NCI-H2107 treated with DMSO at 0.1 percent for 48 hours (cell line): Measurements from ENCODE around the gene KCNK17.

Experiments used
- DNase-seq: peaks from one replicate; lab custom pipeline; 2025; ENCODE audit not compliant: unreplicated experiment; lab: John Stamatoyannopoulos, UW

KCNK17 gene

GRCh38 chr6:39269961-39270360, 44.3 kb downstream of the KCNK17 start:
- no peak for DNase-seq

DNA sequence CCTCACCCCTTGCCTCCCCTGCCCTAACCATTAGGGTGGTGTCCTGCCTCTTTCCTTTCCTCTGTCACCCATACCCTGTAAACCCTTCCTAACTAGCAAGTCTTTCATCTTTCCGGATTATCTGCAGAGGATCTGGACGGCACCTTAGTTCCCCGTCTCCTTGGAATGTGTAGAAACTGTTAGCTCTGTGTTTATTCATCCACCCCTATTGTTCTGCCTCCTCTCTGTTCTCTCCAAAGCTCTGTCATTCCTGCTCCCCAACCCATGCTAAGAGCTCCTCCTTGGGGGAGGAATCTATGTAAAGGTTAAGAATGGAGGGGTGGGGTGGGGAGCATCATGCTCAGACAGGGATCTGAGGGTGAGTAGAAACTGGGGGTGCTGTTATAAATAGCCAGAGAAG, 45.5 kb downstream of the KCNK17 start:
- no peak for DNase-seq

- no peak for DNase-seq
Observed at GRCh38 chr6:39268171-39268570, 46.0 kb downstream of the KCNK17 start.

DNA sequence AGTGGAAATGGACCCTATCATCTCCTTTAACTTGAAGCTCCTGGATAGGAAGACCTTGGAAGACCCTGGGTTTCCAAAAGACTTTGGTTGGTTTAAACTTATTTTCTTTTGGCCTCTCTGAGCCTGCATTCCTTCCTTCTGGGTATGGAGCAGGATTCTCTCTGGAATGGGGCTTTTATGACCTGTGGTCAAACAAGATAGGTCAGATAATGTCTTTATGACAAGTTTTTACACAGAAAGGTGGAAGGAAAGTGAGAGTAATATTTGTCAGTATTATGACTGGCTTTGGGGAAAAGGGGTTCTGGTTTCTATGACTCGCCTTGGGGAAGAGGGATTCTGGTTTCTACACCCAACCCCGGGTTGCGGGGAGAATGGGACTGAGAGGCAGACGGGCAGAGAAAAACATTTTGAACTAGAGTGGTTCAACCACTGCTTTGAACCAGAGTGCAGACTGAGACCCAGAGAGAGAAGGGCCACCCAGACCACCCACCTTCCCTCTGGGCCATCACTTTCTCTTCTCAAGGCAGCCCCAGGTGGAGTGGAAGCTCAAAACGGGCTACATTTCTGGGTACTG, 47.4 kb downstream of the KCNK17 start:
- no peak for DNase-seq

GRCh38 chr6:39266375-39266774, 47.8 kb downstream of the KCNK17 start:
- DNase-seq = peak; percentile 2

DNA sequence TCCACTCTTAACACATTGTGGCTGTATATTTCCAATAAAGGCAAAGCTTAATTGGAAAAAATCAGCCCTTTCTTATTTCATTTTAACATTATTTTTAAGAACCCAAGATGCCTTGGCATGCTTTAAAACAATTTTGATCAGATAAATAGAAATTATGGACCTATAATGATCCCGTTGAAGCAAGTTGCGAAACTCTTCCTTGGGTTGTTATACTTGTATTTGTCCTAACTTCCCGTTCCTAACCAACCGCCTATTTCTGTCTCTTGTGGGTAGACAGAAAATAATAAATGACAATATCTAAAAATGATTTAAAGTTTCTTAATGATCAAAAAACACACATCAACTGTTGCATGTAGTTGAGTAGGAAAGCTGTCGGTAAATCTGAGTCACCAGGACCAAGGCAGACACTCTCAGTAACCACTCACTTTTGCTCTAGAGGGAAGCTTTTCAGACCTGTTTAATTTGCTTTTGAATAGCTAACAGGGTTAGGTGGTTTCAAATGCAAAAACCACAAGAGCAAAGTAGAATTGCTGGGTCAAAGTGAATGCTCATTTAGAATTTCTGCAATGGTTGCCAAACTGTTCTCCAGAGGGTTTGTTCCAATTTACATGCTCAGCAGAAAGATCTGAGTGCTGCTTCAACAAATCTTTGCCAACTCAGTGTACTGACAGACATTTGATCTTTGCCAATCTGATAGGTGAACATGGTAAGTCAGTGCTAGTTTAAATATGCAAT, 50.7 kb downstream of the KCNK17 start:
- peak; percentile 51 for DNase-seq

DNA sequence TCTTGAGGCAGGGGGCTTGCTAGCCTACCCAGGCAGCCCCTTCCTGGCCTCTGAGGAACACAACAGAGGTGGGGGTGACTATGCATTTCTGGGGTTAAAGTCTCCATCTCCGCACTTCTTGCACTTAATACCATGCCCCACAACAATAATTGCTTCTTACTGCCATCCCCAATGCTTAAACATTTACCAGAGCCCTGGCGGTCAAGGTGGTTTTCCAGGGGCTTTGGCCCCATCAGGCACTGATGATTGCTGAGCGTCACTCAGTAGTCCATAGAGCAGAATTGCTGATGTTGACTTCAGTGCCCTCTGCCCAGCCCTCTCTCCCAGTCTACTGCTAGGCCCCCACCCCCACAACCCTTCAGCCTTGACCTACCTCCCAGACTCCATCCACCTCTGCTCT, 52.5 kb downstream of the KCNK17 start:
- DNase-seq = no peak

GRCh38 chr6:39260953-39261352, 53.3 kb downstream of the KCNK17 start:
- no peak for DNase-seq

DNA sequence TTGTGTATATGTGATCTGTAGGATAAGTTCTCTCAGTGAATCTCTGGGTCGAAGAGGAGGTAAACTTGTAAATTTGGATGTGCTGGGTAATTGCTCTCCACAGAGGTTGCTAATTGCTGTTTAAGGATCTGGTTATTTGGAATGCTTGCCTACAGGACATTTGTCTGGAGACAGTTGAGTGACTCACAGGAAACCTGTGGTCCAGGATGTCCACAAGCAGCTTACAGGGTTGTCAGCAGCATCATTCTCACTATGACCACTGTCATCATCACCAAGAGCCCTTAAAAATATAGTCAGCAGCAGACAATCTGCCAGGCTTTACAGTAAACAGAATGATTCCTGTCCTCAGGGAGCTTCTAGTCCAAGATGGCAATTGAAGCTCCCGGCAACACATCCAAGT, 53.8 kb downstream of the KCNK17 start:
- DNase-seq = no peak

GRCh38 chr6:39256294-39256940, 57.8 kb downstream of the KCNK17 start:
- no peak for DNase-seq

DNA sequence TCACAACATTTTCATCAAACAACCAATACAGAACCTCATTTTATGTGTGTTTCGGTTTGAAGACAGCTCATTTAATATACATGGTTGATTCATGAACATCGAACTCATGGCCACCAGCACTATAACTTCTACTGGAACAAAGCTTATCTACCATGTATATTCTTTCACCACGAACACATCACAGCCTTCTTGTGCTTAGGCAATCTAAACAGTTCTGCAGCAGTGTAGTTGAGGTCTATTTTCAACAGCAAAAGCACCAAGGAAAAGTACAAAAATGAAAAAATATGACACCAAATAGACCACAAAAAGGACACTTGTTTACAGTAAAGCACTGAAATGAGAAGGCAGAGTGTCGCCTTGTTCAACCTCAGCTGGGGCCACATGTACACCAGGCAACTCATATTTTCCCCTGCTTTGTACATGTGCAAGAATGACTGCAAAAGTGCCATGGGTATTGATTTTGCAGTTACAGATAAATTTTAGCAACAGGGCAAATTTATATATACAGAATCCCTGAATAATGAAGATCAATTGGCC, 59.2 kb downstream of the KCNK17 start:
- no peak for DNase-seq

- no peak for DNase-seq
Observed at GRCh38 chr6:39251406-39251805, 62.8 kb downstream of the KCNK17 start.

- no peak for DNase-seq
Observed at GRCh38 chr6:39250507-39250906, 63.7 kb downstream of the KCNK17 start.

DNA sequence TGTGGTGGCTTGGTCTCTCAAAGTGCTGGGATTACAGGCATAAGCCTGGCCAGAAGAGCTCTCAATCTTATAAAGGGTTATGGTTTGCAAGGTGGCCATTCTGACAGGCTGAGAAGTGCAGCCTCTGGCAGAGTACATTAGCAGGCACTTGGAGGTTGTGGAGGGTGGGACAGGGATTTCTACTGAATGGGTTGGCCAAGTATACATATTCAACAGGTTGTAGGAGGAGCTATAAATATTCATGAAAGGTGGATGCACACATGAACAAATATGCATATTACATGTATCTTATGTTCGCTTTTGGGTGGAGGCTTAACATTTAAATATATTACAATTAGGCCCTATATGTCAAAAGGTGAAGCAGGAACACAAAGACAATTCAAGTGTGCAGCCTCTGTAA, 64.9 kb downstream of the KCNK17 start:
- DNase-seq = no peak
